Upper lobe of left lung (tissue), 6 donors: ENCODE data around the gene CLDN18. TPM values are rescaled to one million over a fixed set of nuclear protein-coding genes. Genes with fewer than 3 reads are reported as not detected.
A peak's percentile ranks its signal among the peaks of the same experiment; 100 is the strongest.

Experiments used
- ATAC-seq, 2 donors: fragments of 200-7000 bp; cut with Tn5 transposase; one replicate each; pipeline ENCODE4 v1.9.1; 2022; ENCODE audit warnings: mild to moderate bottlenecking in 2 of 2, moderate library complexity in 2 of 2; ENCODE audit not compliant: low FRiP score in 2 of 2
- DNase-seq, 2 donors: peaks; one replicate each; pipeline ENCODE4 v3.0.0-alpha.2; 2019 to 2020
- H3K27ac ChIP-seq, 4 donors: fragments of 200-600 bp; sonication (generic); one replicate each; pipeline ENCODE4 v1.5.1; 2016 to 2019
- H3K27me3 ChIP-seq, 4 donors: fragments of 200-600 bp; sonication (generic); one replicate each; pipeline ENCODE4 v1.5.1; 2017 to 2019
- H3K36me3 ChIP-seq, 4 donors: fragments of 200-600 bp; sonication (generic); one replicate each; pipeline ENCODE4 v1.5.1; 2016 to 2019
- H3K4me1 ChIP-seq, 4 donors: fragments of 200-600 bp; sonication (generic); one replicate each; pipeline ENCODE4 v1.5.1; 2018 to 2019
- H3K4me3 ChIP-seq, 4 donors: fragments of 200-600 bp; sonication (generic); one replicate each; pipeline ENCODE4 v1.5.1; 2017 to 2019; ENCODE audit warnings: mild to moderate bottlenecking in 2 of 4, moderate library complexity in 1 of 4
- H3K9me3 ChIP-seq, 4 donors: fragments of 200-600 bp; sonication (generic); one replicate each; pipeline ENCODE4 v1.5.1; 2018 to 2019
- CTCF ChIP-seq, 6 experiments: fragments of 450-650 bp in 4 of 6; fragments of 200-600 bp in 2 of 6; sonication (generic) in 2 of 6; IDR thresholded peaks; one replicate each; pipeline ENCODE4 v1.5.1; 2016 to 2019; ENCODE audit warnings: antibody characterized with exemption in 6 of 6
- EP300 ChIP-seq, 4 donors: sonication (generic); formaldehyde crosslinking; IDR thresholded peaks; one replicate each; pipeline ENCODE4 v1.5.1; 2017; ENCODE audit warnings: antibody characterized with exemption in 4 of 4, control low read depth in 2 of 4
- POLR2A ChIP-seq, 4 donors: fragments of 450-650 bp; IDR thresholded peaks; one replicate each; pipeline ENCODE4 v1.5.1; 2016 to 2017; ENCODE audit warnings: antibody characterized with exemption in 4 of 4, mild to moderate bottlenecking in 2 of 4
- POLR2AphosphoS5 ChIP-seq, 2 donors: sonication (generic); formaldehyde crosslinking; IDR thresholded peaks; one replicate each; pipeline ENCODE4 v1.5.1; 2017; ENCODE audit warnings: antibody characterized with exemption in 2 of 2
- WGBS, 2 donors: methylation state at CpG; one replicate each; pipeline ENCODE4 v1.1.5; 2017 to 2018; 5-methylcytosine and 5-hydroxymethylcytosine counted together
- total RNA-seq, 6 donors: library from RNA; depleted of rRNA in 4 of 6; stranded (reverse); fragments of >200 nt in 4 of 6; gene quantifications; one replicate each; pipeline versions ENCODE4 v1.1.0 to v1.2.1, GENCODE V29; 2016 to 2021
- donor health status: DM: no; HTN: no; CAD: no; lungs with moderate emphysema.
- donor health status: DM: no; HTN: yes; CAD: no; lungs with severe emphysema.

CLDN18 gene
- total RNA-seq, 6 donors from 2014 or later: 134 to 673 (median 360) TPM

- Histone ChIP-seq H3K27ac (no peak overlapping the region), H3K9me3 (no peaks in the 10 kb centered on the region), H3K4me1 (no peaks in the 10 kb centered on the region), H3K4me3 (no peak overlapping the region), H3K27me3 (no peaks in the 10 kb centered on the region), H3K36me3 (no peaks in the 10 kb centered on the region)
- no peak for DNase-seq
- ATAC-seq: no peak
- TF ChIP-seq CTCF (IDR thresholded peaks at IDR 0.05) (no peak), EP300 (IDR thresholded peaks at IDR 0.05) (no peak), POLR2AphosphoS5 (IDR thresholded peaks at IDR 0.05) (no peak)
- WGBS, 2 donors: 71 to 86% methylated on average over 1 of the region's 1 CpG
These were observed 37.6 kb upstream of the CLDN18 start for GRCh38 chr3:137972396-137972795.

DNA sequence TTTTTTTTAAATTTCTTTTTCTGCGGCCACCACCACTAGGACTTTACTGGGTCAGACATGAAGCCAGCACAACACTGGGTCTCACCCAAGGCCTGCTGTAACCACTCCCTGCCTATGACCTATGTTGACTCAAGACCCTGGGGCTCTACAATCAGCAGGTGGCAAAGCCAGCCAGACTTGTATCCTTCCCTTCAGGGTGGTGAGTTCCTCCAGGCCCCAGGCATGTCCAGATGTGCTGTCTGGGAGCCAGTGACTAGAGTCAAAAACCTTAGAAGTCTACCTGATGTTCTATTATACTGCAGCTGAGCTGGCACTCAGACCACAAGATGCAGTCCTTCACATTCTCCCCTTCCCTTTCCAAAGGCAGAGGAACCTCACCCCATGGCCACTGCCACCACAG, 31.6 kb upstream of the CLDN18 start:
- ATAC-seq (no peak), DNase-seq (no peak)
- H3K27me3 ChIP-seq: no peaks in the 10 kb centered on the region
- H3K4me3 ChIP-seq: no peak overlapping the region
- TF ChIP-seq POLR2A (IDR thresholded peaks at IDR 0.05): no peak
- TF ChIP-seq POLR2AphosphoS5 (IDR thresholded peaks at IDR 0.05): no peak
- TF ChIP-seq EP300 (IDR thresholded peaks at IDR 0.05): no peak
- TF ChIP-seq CTCF (IDR thresholded peaks at IDR 0.05): no peak
- H3K4me1 ChIP-seq: no peaks in the 10 kb centered on the region
- H3K9me3 ChIP-seq: no peaks in the 10 kb centered on the region
- no peak overlapping the region for H3K27ac ChIP-seq
- H3K36me3 ChIP-seq: no peaks in the 10 kb centered on the region
- 92 to 97% methylated on average over 1 of the region's 1 CpG for WGBS, 2 donors

GRCh38 chr3:137987723-137988122, 22.2 kb upstream of the CLDN18 start:
- ATAC-seq (no peak), DNase-seq (no peak)
- H3K27me3 ChIP-seq: no peaks in the 10 kb centered on the region
- TF ChIP-seq POLR2A (IDR thresholded peaks at IDR 0.05) (no peak), POLR2AphosphoS5 (IDR thresholded peaks at IDR 0.05) (no peak), CTCF (IDR thresholded peaks at IDR 0.05) (no peak), EP300 (IDR thresholded peaks at IDR 0.05) (no peak)
- H3K4me3 ChIP-seq: no peak overlapping the region
- H3K9me3 ChIP-seq: no peaks in the 10 kb centered on the region
- H3K36me3 ChIP-seq: no peaks in the 10 kb centered on the region
- H3K27ac ChIP-seq: no peak overlapping the region
- no peaks in the 10 kb centered on the region for H3K4me1 ChIP-seq
- WGBS, 2 donors: 0 to 32% methylated on average over 1 of the region's 1 CpG

GRCh38 chr3:137988152-137988551, 21.8 kb upstream of the CLDN18 start:
- Histone ChIP-seq H3K36me3 (no peaks in the 10 kb centered on the region), H3K4me3 (no peak overlapping the region), H3K27ac (no peak overlapping the region), H3K27me3 (no peaks in the 10 kb centered on the region), H3K4me1 (no peaks in the 10 kb centered on the region), H3K9me3 (no peaks in the 10 kb centered on the region)
- 36 to 38% methylated on average over 4 of the region's 4 CpGs for WGBS, 2 donors
- TF ChIP-seq CTCF (IDR thresholded peaks at IDR 0.05) (no peak), POLR2AphosphoS5 (IDR thresholded peaks at IDR 0.05) (no peak), POLR2A (IDR thresholded peaks at IDR 0.05) (no peak), EP300 (IDR thresholded peaks at IDR 0.05) (no peak)
- ATAC-seq (no peak), DNase-seq (peak in 1 of 2 donors; percentile 69)

- no peak overlapping the region for H3K27ac ChIP-seq
- H3K4me1 ChIP-seq: no peaks in the 10 kb centered on the region
- H3K4me3 ChIP-seq: no peak overlapping the region
- 59 to 89% methylated on average over 3 of the region's 3 CpGs for WGBS, 2 donors
- no peak for TF ChIP-seq CTCF (IDR thresholded peaks at IDR 0.05)
- TF ChIP-seq POLR2A (IDR thresholded peaks at IDR 0.05): no peak
- TF ChIP-seq POLR2AphosphoS5 (IDR thresholded peaks at IDR 0.05): no peak
- no peak for TF ChIP-seq EP300 (IDR thresholded peaks at IDR 0.05)
- no peaks in the 10 kb centered on the region for H3K36me3 ChIP-seq
- no peaks in the 10 kb centered on the region for H3K27me3 ChIP-seq
- DNase-seq (no peak), ATAC-seq (peak in 1 of 2 donors; percentile 67)
- peaks cover 0 to 3% (median 1%) of the 10 kb centered on the region in 4 donors for H3K9me3 ChIP-seq
These were observed 21.0 kb upstream of the CLDN18 start for GRCh38 chr3:137988982-137989381.
